ENCODE measurements around the gene COX14.

COX14 gene

DNA sequence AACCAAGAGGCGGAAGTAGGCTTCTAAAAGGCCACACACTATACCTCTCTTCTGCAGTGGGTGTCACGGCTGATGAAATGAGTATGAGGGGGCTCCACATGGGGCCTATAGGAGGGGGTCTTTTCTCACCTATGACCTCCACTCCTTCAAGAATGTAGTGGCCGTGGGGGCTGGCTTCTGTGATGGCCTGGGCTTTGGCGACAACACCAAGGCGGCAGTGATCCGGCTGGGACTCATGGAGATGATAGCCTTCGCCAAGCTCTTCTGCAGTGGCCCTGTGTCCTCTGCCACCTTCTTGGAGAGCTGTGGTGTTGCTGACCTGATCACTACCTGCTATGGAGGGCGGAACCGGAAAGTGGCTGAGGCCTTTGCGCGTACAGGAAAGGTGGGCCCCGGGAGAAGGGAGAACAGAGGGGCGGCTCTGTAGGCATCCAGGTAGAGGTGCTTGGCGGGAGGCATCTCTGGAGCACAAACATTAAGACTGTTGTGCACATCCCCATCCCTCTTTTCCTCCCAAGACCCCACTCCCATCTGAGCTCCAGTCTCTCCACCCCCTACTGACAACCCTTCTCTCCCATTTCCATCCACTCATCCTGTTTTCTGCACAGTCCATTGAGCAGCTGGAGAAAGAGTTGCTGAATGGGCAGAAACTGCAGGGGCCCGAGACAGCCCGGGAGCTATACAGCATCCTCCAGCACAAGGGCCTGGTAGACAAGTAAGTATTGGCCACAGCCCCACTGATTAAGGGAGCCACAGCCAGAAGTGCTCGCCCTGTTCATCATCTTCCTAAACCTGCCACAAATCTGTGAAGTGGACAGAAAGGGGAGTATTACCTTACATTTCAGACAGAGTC, 4.4 kb upstream of the COX14 start:
- TF ChIP-seq, protein P1, sequence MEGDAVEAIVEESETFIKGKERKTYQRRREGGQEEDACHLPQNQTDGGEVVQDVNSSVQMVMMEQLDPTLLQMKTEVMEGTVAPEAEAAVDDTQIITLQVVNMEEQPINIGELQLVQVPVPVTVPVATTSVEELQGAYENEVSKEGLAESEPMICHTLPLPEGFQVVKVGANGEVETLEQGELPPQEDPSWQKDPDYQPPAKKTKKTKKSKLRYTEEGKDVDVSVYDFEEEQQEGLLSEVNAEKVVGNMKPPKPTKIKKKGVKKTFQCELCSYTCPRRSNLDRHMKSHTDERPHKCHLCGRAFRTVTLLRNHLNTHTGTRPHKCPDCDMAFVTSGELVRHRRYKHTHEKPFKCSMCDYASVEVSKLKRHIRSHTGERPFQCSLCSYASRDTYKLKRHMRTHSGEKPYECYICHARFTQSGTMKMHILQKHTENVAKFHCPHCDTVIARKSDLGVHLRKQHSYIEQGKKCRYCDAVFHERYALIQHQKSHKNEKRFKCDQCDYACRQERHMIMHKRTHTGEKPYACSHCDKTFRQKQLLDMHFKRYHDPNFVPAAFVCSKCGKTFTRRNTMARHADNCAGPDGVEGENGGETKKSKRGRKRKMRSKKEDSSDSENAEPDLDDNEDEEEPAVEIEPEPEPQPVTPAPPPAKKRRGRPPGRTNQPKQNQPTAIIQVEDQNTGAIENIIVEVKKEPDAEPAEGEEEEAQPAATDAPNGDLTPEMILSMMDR (IDR thresholded peaks at IDR 0.05; ENCODE audit: control insufficient read depth, extremely low read depth, insufficient read depth): no peak
- no peak for DNase-seq (ENCODE audit: low read depth)

DNA sequence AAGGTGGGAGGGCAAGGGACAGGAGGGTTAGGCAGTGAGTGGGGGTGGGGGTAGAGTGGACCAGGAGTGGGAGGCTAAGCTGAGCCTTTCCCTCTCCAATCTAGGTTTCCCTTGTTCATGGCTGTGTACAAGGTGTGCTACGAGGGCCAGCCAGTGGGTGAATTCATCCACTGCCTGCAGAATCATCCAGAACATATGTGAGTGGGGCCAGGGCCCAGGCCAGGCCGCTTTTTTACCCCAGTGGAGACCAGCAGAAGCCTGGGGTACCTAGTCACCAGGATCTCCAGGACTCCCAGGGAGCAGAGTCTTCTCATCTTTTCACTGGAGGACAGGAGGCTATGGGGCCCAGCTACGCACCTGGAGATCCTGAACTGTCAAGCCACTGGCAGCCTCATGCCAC, 2.7 kb upstream of the COX14 start:
- no peak for DNase-seq (ENCODE audit: low read depth)
- TF ChIP-seq, protein P1 (IDR thresholded peaks at IDR 0.05; ENCODE audit: control insufficient read depth, extremely low read depth, insufficient read depth): no peak
- no peak overlapping the region for H3K4me3 ChIP-seq (ENCODE audit: low read depth, low read length)

More for the DNA sequence above, 4.4 kb upstream of the COX14 start:
- H3K4me3 ChIP-seq (ENCODE audit: low read depth, low read length): no peak overlapping the region

DNA sequence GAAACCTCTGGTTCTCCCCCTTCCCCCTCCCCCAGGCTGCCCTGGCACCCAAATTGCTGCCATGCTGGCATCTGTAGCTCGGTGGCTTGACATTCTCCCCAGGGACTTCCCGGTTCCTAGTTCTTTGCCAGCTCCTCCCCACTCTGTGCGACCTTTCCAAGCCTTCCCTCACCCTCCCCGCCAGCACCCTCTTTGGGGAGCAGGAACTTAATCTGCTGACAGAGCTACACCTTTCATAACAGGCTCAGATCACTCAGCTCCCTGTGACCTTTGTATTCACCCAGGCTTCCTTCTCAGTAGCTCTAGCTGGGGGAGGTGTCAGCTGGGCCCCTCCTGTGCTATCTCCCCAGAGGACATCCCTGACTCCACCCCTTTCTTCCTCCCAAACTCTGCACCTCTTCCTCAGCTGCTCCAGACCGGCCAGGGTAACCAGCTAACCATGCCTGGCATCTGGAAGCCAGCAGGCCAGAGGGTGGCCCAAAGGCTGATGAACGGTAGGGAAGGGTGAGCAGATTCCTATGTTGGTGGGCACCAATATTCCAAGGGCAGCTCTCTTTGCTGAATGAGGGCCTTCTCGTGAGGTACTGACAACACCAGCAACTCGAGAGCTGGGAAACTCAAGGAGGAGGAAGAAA, 1.8 kb upstream of the COX14 start:
- H3K4me3 ChIP-seq (ENCODE audit: low read depth, low read length): 0 out of 2 replicates have a peak overlapping the region, but pooled peaks have one; percentile 5
- no peak for DNase-seq (ENCODE audit: low read depth)
- TF ChIP-seq, protein P1 (IDR thresholded peaks at IDR 0.05; ENCODE audit: control insufficient read depth, extremely low read depth, insufficient read depth): no peak

DNA sequence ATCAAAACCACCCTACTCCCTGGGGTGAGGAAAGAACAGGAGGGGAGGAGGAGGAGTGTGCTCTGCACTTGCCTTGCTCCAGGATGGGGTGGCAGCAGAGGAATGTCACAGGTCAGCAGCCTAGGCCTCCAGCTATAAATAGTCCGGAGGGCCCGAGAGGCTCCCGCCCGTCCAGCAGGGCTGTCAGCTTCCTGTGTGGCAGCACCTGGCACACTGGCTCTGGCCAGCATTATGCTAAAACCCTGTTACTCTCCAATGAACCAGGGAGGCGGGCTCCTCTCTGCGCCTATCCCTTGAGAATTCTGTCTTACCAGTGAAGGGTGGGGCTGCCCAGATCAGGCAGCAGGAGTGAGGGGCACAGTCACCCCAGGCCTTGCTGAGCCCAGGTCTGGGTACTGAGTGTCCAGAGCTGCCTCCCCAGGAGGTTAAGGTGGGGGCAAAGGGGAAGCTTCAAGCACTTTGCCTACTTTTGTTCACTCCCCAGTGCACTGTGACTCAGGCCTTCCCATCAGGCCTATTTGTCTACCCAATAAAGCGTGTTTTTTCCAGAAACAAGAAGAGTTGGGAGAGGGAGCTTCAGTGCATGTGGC, 1.2 kb upstream of the COX14 start:
- DNase-seq (ENCODE audit: low read depth): no peak
- H3K4me3 ChIP-seq (ENCODE audit: low read depth, low read length): no peak overlapping the region; the same call in 1 of the 2 replicates
- TF ChIP-seq, protein P1 (IDR thresholded peaks at IDR 0.05; ENCODE audit: control insufficient read depth, extremely low read depth, insufficient read depth): no peak

DNA sequence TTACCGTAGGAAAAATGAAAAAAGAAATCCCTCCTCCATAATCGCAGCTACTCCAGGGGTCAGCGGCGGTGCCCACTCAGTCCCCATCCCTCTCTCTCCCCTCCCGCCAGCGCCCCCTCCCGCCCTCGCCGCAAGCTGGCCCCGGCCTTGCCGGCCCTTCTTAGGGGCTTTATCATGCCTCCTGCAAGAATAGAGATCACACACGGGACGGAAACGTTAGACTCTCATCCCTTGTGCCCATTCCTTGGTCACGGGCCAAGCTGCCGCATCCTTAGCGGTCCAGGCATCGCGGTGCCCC, 692 bp upstream of the COX14 start:
- no peak for DNase-seq (ENCODE audit: low read depth)
- peak overlapping the region; percentile 99 for H3K4me3 ChIP-seq (ENCODE audit: low read depth, low read length)
- TF ChIP-seq, protein P1 (IDR thresholded peaks at IDR 0.05; ENCODE audit: control insufficient read depth, extremely low read depth, insufficient read depth): no peak

DNA sequence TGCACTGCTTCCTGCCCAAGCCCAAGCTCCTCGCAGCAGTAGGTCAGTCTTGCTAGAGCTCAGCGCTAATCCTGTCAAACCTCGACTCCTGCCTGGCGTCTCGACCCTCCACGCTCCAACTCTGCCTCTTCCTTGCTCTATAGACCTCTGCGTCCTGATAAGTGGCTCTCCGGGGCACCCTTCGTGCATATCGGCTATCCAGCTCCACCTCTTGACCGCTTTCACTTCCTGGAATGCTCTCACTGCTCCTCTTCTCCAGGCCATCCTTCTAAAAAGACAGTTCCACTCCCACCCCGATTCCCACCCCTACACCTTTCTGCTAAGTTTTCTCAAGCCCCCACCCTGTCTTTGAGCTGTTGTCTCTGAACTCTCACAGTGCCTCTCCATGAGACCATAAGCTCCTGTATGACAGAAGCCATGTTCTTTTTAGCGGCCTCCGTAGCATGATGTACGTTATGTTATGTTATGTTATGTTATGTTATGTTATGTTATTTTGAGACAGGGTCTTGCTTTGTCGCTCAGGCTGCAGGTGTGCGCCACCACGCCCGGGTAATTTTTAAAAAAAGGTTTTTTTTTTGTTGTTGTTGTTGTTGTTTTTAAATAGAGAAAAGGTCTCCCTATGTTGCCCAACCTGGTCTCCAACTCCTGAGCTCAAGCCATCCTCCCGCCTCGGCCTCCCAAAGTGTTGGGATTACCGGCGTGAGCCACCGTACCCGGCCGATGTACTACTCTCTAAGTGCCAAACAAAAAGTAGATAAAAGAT, 601 bp downstream of the COX14 start:
- DNase-seq (ENCODE audit: low read depth): no peak
- TF ChIP-seq, protein P1 (IDR thresholded peaks at IDR 0.05; ENCODE audit: control insufficient read depth, extremely low read depth, insufficient read depth): no peak
- peak overlapping the region; percentile 99 for H3K4me3 ChIP-seq (ENCODE audit: low read depth, low read length)
